IMR-90 (cell line): ENCODE results near the gene DDIAS. TPM values are rescaled to one million over a fixed set of nuclear protein-coding genes. Genes with fewer than 3 reads are reported as not detected.

Source experiments
- ATAC-seq: fragments of 200-7000 bp; cut with Tn5 transposase; 2 replicates; pipeline ENCODE4 v1.9.1; 2020; ENCODE audit warnings: low read depth, mild to moderate bottlenecking, moderate library complexity
- BruUV-seq: library from RNA; stranded (reverse); fragments of 400-500 nt; replicated peaks from 2 replicates; lab custom pipeline; 2021; lab: Mats Ljungman, UMichigan
- CTCF ChIA-PET: fragments of 300-600 bp; formaldehyde crosslinking; extraction: SDS; loops from one replicate; lab custom pipeline; 2021; ENCODE audit warnings: antibody characterized with exemption; lab: Yijun Ruan, JAX
- POLR2A ChIA-PET: fragments of 300-600 bp; sonication (Branson Sonifier 250); formaldehyde crosslinking; loops from one replicate; lab custom pipeline; 2022; ENCODE audit warnings: antibody characterized with exemption; ENCODE audit not compliant: unreplicated experiment; lab: Charles Lee
- DNase-seq: peaks from one replicate; pipeline ENCODE4 v3.0.0; 2013
- H2AFZ ChIP-seq: replicated peaks from 2 replicates; pipeline ENCODE3; 2013; ENCODE audit warnings: low read length, mild to moderate bottlenecking; ENCODE audit not compliant: poor library complexity
- H2AK5ac ChIP-seq: 2 replicates; pipeline ENCODE4 v1.6.1; 2013; ENCODE audit warnings: low read depth, low read length, inconsistent platforms
- H2AK9ac ChIP-seq: replicated peaks from 2 replicates; pipeline ENCODE3; 2013; ENCODE audit warnings: mild to moderate bottlenecking, low read depth, low read length, moderate library complexity; ENCODE audit not compliant: poor library complexity
- H2BK120ac ChIP-seq: 2 replicates; pipeline ENCODE4 v1.6.1; 2013; ENCODE audit warnings: low read depth, low read length, inconsistent platforms
- H2BK15ac ChIP-seq: 3 replicates; pipeline ENCODE4 v1.6.1; 2013; ENCODE audit warnings: low read depth, low read length, inconsistent platforms
- H2BK20ac ChIP-seq: 2 replicates; pipeline ENCODE4 v1.6.1; 2013; ENCODE audit warnings: low read depth, mild to moderate bottlenecking, inconsistent platforms, low read length, moderate library complexity
- H2BK5ac ChIP-seq: 2 replicates; pipeline ENCODE4 v1.6.1; 2013; ENCODE audit warnings: mild to moderate bottlenecking, low read depth, low read length, inconsistent platforms; ENCODE audit not compliant: poor library complexity, severe bottlenecking
- H3K14ac ChIP-seq: replicated peaks from 2 replicates; pipeline ENCODE4 v1.6.1; 2013; ENCODE audit warnings: low read depth, low read length, inconsistent platforms
- H3K18ac ChIP-seq: 2 replicates; pipeline ENCODE4 v1.6.1; 2013; ENCODE audit warnings: low read depth, low read length, control low read depth
- H3K23ac ChIP-seq: 2 replicates; pipeline ENCODE4 v1.6.1; 2013; ENCODE audit warnings: low read depth, low read length, inconsistent platforms
- H3K27ac ChIP-seq: 2 replicates; pipeline ENCODE4 v1.5.1; 2013; ENCODE audit warnings: mild to moderate bottlenecking, control low read depth, low read length; ENCODE audit not compliant: insufficient read depth
- H3K27me3 ChIP-seq: 2 replicates; pipeline ENCODE4 v1.6.1; 2013; ENCODE audit warnings: low read length; ENCODE audit not compliant: control insufficient read depth, insufficient read depth
- H3K36me3 ChIP-seq: 2 replicates; pipeline ENCODE4 v1.6.1; 2013; ENCODE audit warnings: low read length, mixed read lengths; ENCODE audit not compliant: control insufficient read depth, insufficient read depth
- H3K4ac ChIP-seq: 2 replicates; pipeline ENCODE4 v1.6.1; 2013; ENCODE audit warnings: low read depth, low read length, inconsistent platforms
- H3K4me1 ChIP-seq: 2 replicates; pipeline ENCODE4 v1.6.1; 2013; ENCODE audit warnings: low read length, mixed read lengths; ENCODE audit not compliant: control insufficient read depth, insufficient read depth
- H3K4me2 ChIP-seq: 2 replicates; pipeline ENCODE4 v1.6.1; 2013; ENCODE audit warnings: low read depth, mild to moderate bottlenecking, control low read depth, low read length, moderate library complexity
- H3K4me3 ChIP-seq: 2 replicates; pipeline ENCODE4 v1.5.1; 2013; ENCODE audit warnings: low read depth, mild to moderate bottlenecking, control low read depth, low read length, moderate library complexity; ENCODE audit not compliant: insufficient read depth
- H3K56ac ChIP-seq: 2 replicates; pipeline ENCODE4 v1.6.1; 2013; ENCODE audit warnings: low read length, inconsistent platforms; ENCODE audit not compliant: insufficient read depth; ENCODE audit errors: extremely low read depth
- H3K79me1 ChIP-seq, 2 experiments: 2 replicates each; pipeline ENCODE4 v1.6.1; 2013; ENCODE audit warnings: low read length in 2 of 2, inconsistent platforms in 1 of 2, low read depth in 1 of 2
- H3K9ac ChIP-seq: 2 replicates; pipeline ENCODE4 v1.6.1; 2013; ENCODE audit warnings: low read depth, low read length, control low read depth
- H3K9me1 ChIP-seq: 2 replicates; pipeline ENCODE4 v1.6.1; 2013; ENCODE audit warnings: low read length, inconsistent platforms; ENCODE audit not compliant: insufficient read depth
- H3K9me3 ChIP-seq: 2 replicates; pipeline ENCODE4 v1.6.1; 2013; ENCODE audit warnings: low read length; ENCODE audit not compliant: control insufficient read depth, insufficient read depth
- H4K20me1 ChIP-seq: 2 replicates; pipeline ENCODE4 v1.6.1; 2013; ENCODE audit warnings: low read length, inconsistent platforms; ENCODE audit not compliant: insufficient read depth
- H4K5ac ChIP-seq: 2 replicates; pipeline ENCODE4 v1.6.1; 2013; ENCODE audit warnings: mild to moderate bottlenecking, low read depth, low read length, control low read depth
- H4K8ac ChIP-seq, 2 experiments: 2 replicates each; pipeline ENCODE4 v1.6.1; 2013; ENCODE audit warnings: low read depth in 2 of 2, low read length in 2 of 2, control low read depth in 1 of 2, inconsistent platforms in 1 of 2
- H4K91ac ChIP-seq: 2 replicates; pipeline ENCODE4 v1.6.1; 2013; ENCODE audit warnings: low read depth, low read length, inconsistent platforms; ENCODE audit not compliant: insufficient read depth
- BHLHE40 ChIP-seq: fragments of 150-350 bp; IDR thresholded peaks from 2 replicates; pipeline ENCODE4 v1.6.1; 2016; ENCODE audit warnings: mild to moderate bottlenecking, low read depth, low read length
- CEBPB ChIP-seq: IDR thresholded peaks from 2 replicates; pipeline ENCODE4 v1.6.1; 2012; ENCODE audit warnings: low read depth, low read length, improper control_type of control experiment
- CHD1 ChIP-seq: IDR thresholded peaks from 2 replicates; pipeline ENCODE4 v1.6.1; 2012; ENCODE audit warnings: low read depth, low read length, improper control_type of control experiment
- CTCF ChIP-seq: conservative IDR thresholded peaks from 2 replicates; pipeline ENCODE4 v1.5.1; 2012; ENCODE audit warnings: mild to moderate bottlenecking, low read depth, low read length, improper control_type of control experiment
- ELK1 ChIP-seq: fragments of 150-350 bp; IDR thresholded peaks from 2 replicates; pipeline ENCODE4 v1.6.1; 2016; ENCODE audit warnings: low read depth, mild to moderate bottlenecking, low read length, moderate library complexity, borderline replicate concordance
- FOS ChIP-seq: fragments of 150-350 bp; IDR thresholded peaks from 2 replicates; pipeline ENCODE4 v1.6.1; 2016; ENCODE audit warnings: low read depth, low read length
- MAFK ChIP-seq: IDR thresholded peaks from 2 replicates; pipeline ENCODE4 v1.6.1; 2012; ENCODE audit warnings: low read depth, low read length, improper control_type of control experiment
- MXI1 ChIP-seq: IDR thresholded peaks from 2 replicates; pipeline ENCODE4 v1.6.1; 2012; ENCODE audit warnings: low read depth, mild to moderate bottlenecking, low read length, moderate library complexity, borderline replicate concordance
- NFE2L2 ChIP-seq: fragments of 150-350 bp; IDR thresholded peaks from 2 replicates; pipeline ENCODE4 v1.6.1; 2016; ENCODE audit warnings: low read depth, mild to moderate bottlenecking, low read length
- POLR2A ChIP-seq: IDR thresholded peaks from 2 replicates; pipeline ENCODE4 v1.6.1; 2012; ENCODE audit warnings: mild to moderate bottlenecking, low read depth, low read length
- RAD21 ChIP-seq: IDR thresholded peaks from 2 replicates; pipeline ENCODE4 v1.6.1; 2012; ENCODE audit warnings: low read length, improper control_type of control experiment
- RCOR1 ChIP-seq: IDR thresholded peaks from 2 replicates; pipeline ENCODE4 v1.6.1; 2012; ENCODE audit warnings: mild to moderate bottlenecking, low read length, improper control_type of control experiment; ENCODE audit not compliant: insufficient replicate concordance
- RFX5 ChIP-seq: IDR thresholded peaks from 2 replicates; pipeline ENCODE4 v1.8.0; 2012; ENCODE audit warnings: low read depth, mild to moderate bottlenecking, low read length, moderate library complexity
- SMC3 ChIP-seq: fragments of 150-350 bp; IDR thresholded peaks from 2 replicates; pipeline ENCODE4 v1.6.1; 2016; ENCODE audit warnings: low read depth, mild to moderate bottlenecking, antibody characterized with exemption, low read length, moderate library complexity
- USF2 ChIP-seq: fragments of 150-350 bp; IDR thresholded peaks from 2 replicates; pipeline ENCODE4 v1.6.1; 2017; ENCODE audit warnings: mild to moderate bottlenecking, antibody characterized with exemption, low read length, low read depth
- WGBS, 2 experiments: methylation state at CpG; one replicate each; pipeline versions ENCODE4 v1.1.5 to v1.1.7; 2013; ENCODE audit warnings: missing lambda C conversion rate in 2 of 2; ENCODE audit not compliant: insufficient read length in 1 of 2; ENCODE audit errors: extremely low coverage in 2 of 2; 5-methylcytosine and 5-hydroxymethylcytosine counted together
- dilution Hi-C: fragments of 300-500 bp; cut with HindIII; formaldehyde crosslinking; loops from one replicate; pipeline ENCODE4 v1.14.3; 2018; ENCODE audit warnings: low sequenced_read_pairs; ENCODE audit not compliant: unreplicated experiment
- in situ Hi-C: fragments of 300-500 bp; cut with MboI; formaldehyde crosslinking; loops from 3 replicates; pipeline ENCODE4 v1.14.3; 2019; ENCODE audit warnings: low sequenced_read_pairs, inconsistent platforms, mixed read lengths
- intact Hi-C: fragments of 100-400 bp; cut with micrococcal nuclease; formaldehyde crosslinking; loops from 2 replicates; pipeline ENCODE4 v1.10.0; 2022
- polyA plus RNA-seq, 3 experiments: library from polyadenylated mRNA; depleted of rRNA; stranded (reverse); fragments of >200 nt; gene quantifications; 2 replicates each; pipeline ENCODE4 v1.2.3, GENCODE V29; 2012; ENCODE audit warnings: low replicate concordance in 1 of 3
- total RNA-seq: library from RNA; depleted of rRNA; stranded (reverse); fragments of >200 nt; gene quantifications from 2 replicates; pipeline ENCODE4 v1.2.3, GENCODE V29; 2012

The DDIAS gene
- total and polyA plus RNA-seq, 2 of the 4 experiments (the other 2 are of a cell fraction): 4.3 to 15.8 TPM

GRCh38 chr11:82959987-82960778 lies 58.6 kb downstream of the DDIAS start:
- Histone ChIP-seq H4K91ac (no peak overlapping the region), H3K4me1 (0 out of 2 replicates have a peak, but pooled peaks cover 3% of the 10 kb centered on the region), H3K9me3 (no peaks in the 10 kb centered on the region), H3K18ac (no peak overlapping the region), H3K14ac (no peak overlapping the region), H2BK120ac (no peak overlapping the region), H3K27ac (no peak overlapping the region), H3K23ac (no peak overlapping the region), H4K8ac (no peak overlapping the region), H2AFZ (no peak overlapping the region), H3K9me1 (no peaks in the 10 kb centered on the region), H3K79me1 (no peaks in the 10 kb centered on the region), H3K4me3 (no peak overlapping the region), H4K5ac (no peak overlapping the region), H3K36me3 (no peaks in the 10 kb centered on the region), H3K9ac (no peak overlapping the region), H3K27me3 (no peaks in the 10 kb centered on the region), H3K56ac (no peak overlapping the region), H2AK5ac (no peak overlapping the region), H3K4me2 (no peak overlapping the region), H2BK5ac (no peak overlapping the region), H2BK20ac (no peak overlapping the region), H2AK9ac (no peak overlapping the region), H4K20me1 (no peaks in the 10 kb centered on the region), H3K4ac (no peak overlapping the region), H2BK15ac (no peak overlapping the region)
- POLR2A ChIA-PET: no interaction called here
- dilution Hi-C loops: no loop called here
- intact Hi-C loops: no loop called here
- no CpG with 5 or more reads among the region's 5 CpGs for WGBS, 2 experiments
- DNase-seq: no peak
- in situ Hi-C loops: no loop called here
- ATAC-seq: no peak
- no TSS peak for BruUV-seq
- CTCF ChIA-PET: interaction anchor here (0.6 kb wide), 1 partner anchor 50 kb away, joined by 3 read pairs; no protein-coding TSS in a partner anchor
- TF ChIP-seq MXI1 (no peak), RCOR1 (no peak), MAFK (no peak), CTCF (no peak), CHD1 (no peak), ELK1 (no peak), CEBPB (no peak), BHLHE40 (no peak), FOS (no peak), SMC3 (no peak), NFE2L2 (no peak), RFX5 (no peak), USF2 (no peak), POLR2A (no peak), RAD21 (no peak)
